ENCODE measurements around the gene VSTM4. TPM values are rescaled to one million over a fixed set of nuclear protein-coding genes. Genes with fewer than 3 reads are reported as not detected.
A peak's percentile ranks its signal among the peaks of the same experiment; 100 is the strongest.

Gene VSTM4
- total and polyA plus RNA-seq, 8 donors, result 0.32 to 2.4 (median 0.57) TPM

- no peak for TF ChIP-seq CTCF (IDR thresholded peaks at IDR 0.05)
- 60 to 66% methylated on average over 3 of the region's 3 CpGs for WGBS, 2 donors
- FAIRE-seq, result no peak
- no peak for DNase-seq
- H3K4me1 ChIP-seq, result no peaks in the 10 kb centered on the region
- no peaks in the 10 kb centered on the region for H3K27me3 ChIP-seq
- H3K9me3 ChIP-seq, result no peaks in the 10 kb centered on the region
- no peak for ATAC-seq
- no peak overlapping the region for H3K27ac ChIP-seq
- intact Hi-C loops (cut with DNase I), result no loop called here
- no peaks in the 10 kb centered on the region for H3K36me3 ChIP-seq
- no peak overlapping the region for H3K4me3 ChIP-seq
Observed at GRCh38 chr10:49112098-49112497, 3.2 kb downstream of the VSTM4 start.

GRCh38 chr10:49111320-49111698 lies 4.0 kb downstream of the VSTM4 start:
- Histone ChIP-seq H3K27ac (no peak overlapping the region), H3K27me3 (no peaks in the 10 kb centered on the region), H3K9me3 (no peaks in the 10 kb centered on the region), H3K4me1 (no peaks in the 10 kb centered on the region), H3K4me3 (no peak overlapping the region), H3K36me3 (no peaks in the 10 kb centered on the region)
- intact Hi-C loops (cut with DNase I), result no loop called here
- WGBS, 2 donors, result 61 to 71% methylated on average over 7 to 8 of the region's 8 CpGs
- TF ChIP-seq CTCF (IDR thresholded peaks at IDR 0.05), result no peak
- no peak for FAIRE-seq
- ATAC-seq, result no peak
- DNase-seq, result no peak

GRCh38 chr10:49110684-49111319 lies 4.5 kb downstream of the VSTM4 start:
- WGBS, 2 donors, result 89 to 95% methylated on average over 4 of the region's 4 CpGs
- peaks cover 0 to 3% (median 0%) of the 10 kb centered on the region in 3 donors for H3K4me1 ChIP-seq

GRCh38 chr10:49109669-49110340 lies 5.5 kb downstream of the VSTM4 start:
- ATAC-seq (peak in 2 of 4 donors; percentile 32 to 54), FAIRE-seq (no peak), DNase-seq (no peak)
- H3K27ac ChIP-seq, result no peak overlapping the region
- no peaks in the 10 kb centered on the region for H3K27me3 ChIP-seq
- no peaks in the 10 kb centered on the region for H3K36me3 ChIP-seq
- TF ChIP-seq CTCF (IDR thresholded peaks at IDR 0.05), result no peak
- intact Hi-C loops (cut with DNase I), result no loop called here
- WGBS, 2 donors, result 61 to 62% methylated on average over 9 of the region's 9 CpGs
- peaks cover 0 to 3% (median 0%) of the 10 kb centered on the region in 3 donors for H3K4me1 ChIP-seq
- no peak overlapping the region for H3K4me3 ChIP-seq
- H3K9me3 ChIP-seq, result no peaks in the 10 kb centered on the region

More at GRCh38 chr10:49110684-49111319, 4.5 kb downstream of the VSTM4 start:
- Histone ChIP-seq H3K4me3 (no peak overlapping the region), H3K9me3 (no peaks in the 10 kb centered on the region), H3K27me3 (no peaks in the 10 kb centered on the region), H3K36me3 (no peaks in the 10 kb centered on the region), H3K27ac (no peak overlapping the region)
- intact Hi-C loops (cut with DNase I), result no loop called here
- no peak for TF ChIP-seq CTCF (IDR thresholded peaks at IDR 0.05)
- no peak for DNase-seq
- no peak for FAIRE-seq
- ATAC-seq, result no peak

- 86 to 92% methylated on average over 7 of the region's 7 CpGs for WGBS, 2 donors
- ATAC-seq (no peak), FAIRE-seq (no peak), DNase-seq (no peak)
- H3K36me3 ChIP-seq, result no peaks in the 10 kb centered on the region
- TF ChIP-seq CTCF (IDR thresholded peaks at IDR 0.05), result no peak
- no peaks in the 10 kb centered on the region for H3K27me3 ChIP-seq
- no peaks in the 10 kb centered on the region for H3K9me3 ChIP-seq
- no peak overlapping the region for H3K4me3 ChIP-seq
- peaks cover 0 to 3% (median 0%) of the 10 kb centered on the region in 3 donors for H3K4me1 ChIP-seq
- intact Hi-C loops (cut with DNase I), result no loop called here
- no peak overlapping the region for H3K27ac ChIP-seq
Observed at GRCh38 chr10:49108656-49109055, 6.7 kb downstream of the VSTM4 start.
